Rectal smooth muscle tissue (tissue), 1 donor: ENCODE results near the gene MAP1LC3A.

Source experiments
- H3K27ac ChIP-seq: one replicate; pipeline ENCODE4 v1.7.0; 2013; ENCODE audit warnings: low read depth, low read length, inconsistent platforms
- H3K27me3 ChIP-seq: one replicate; pipeline ENCODE4 v1.7.0; 2013; ENCODE audit warnings: low read length; ENCODE audit not compliant: control insufficient read depth, insufficient read depth
- H3K36me3 ChIP-seq: one replicate; pipeline ENCODE4 v1.7.0; 2013; ENCODE audit warnings: low read length; ENCODE audit not compliant: control insufficient read depth, insufficient read depth
- H3K4me1 ChIP-seq: one replicate; pipeline ENCODE4 v1.7.0; 2013; ENCODE audit warnings: low read length; ENCODE audit not compliant: control insufficient read depth, insufficient read depth
- H3K4me3 ChIP-seq: one replicate; pipeline ENCODE4 v1.7.0; 2013; ENCODE audit warnings: low read length
- H3K9ac ChIP-seq: one replicate; pipeline ENCODE4 v1.7.0; 2013; ENCODE audit warnings: low read length

The MAP1LC3A gene

GRCh38 chr20:34543463-34544056, 15.0 kb upstream of the MAP1LC3A start:
- Histone ChIP-seq H3K4me3 (no peak overlapping the region), H3K27ac (no peak overlapping the region), H3K4me1 (no peaks in the 10 kb centered on the region), H3K27me3 (no peaks in the 10 kb centered on the region), H3K36me3 (peaks cover 10% of the 10 kb centered on the region), H3K9ac (no peak overlapping the region)

- Histone ChIP-seq H3K27ac (no peak overlapping the region), H3K27me3 (no peaks in the 10 kb centered on the region), H3K4me3 (peak overlapping the region; percentile 30), H3K36me3 (peaks cover 10% of the 10 kb centered on the region), H3K4me1 (no peaks in the 10 kb centered on the region), H3K9ac (no peak overlapping the region)
Measured at GRCh38 chr20:34544109-34544796, 14.3 kb upstream of the MAP1LC3A start.

DNA sequence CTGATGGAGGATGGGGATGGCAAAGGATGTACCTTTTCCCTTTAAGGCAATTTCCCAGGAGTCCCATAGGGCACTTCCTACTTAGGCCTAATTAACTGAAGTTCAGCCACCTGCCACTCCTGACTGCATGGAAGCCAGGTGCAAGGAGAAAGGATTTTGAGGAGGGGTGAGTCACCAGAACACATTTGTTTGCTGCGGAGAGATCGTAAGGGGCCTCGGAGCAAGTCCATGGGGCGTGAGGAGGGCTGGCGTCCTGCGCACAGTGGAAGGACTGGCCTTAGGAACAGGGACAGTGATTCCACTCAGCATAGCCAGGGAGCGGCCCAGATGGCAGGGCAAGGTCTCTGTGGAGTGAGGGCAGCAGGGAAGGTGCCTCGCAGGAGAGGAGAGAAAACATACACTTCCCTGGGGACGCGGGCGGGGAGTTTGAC, 11.8 kb upstream of the MAP1LC3A start:
- H3K27me3 ChIP-seq: no peaks in the 10 kb centered on the region
- no peak overlapping the region for H3K9ac ChIP-seq
- H3K4me3 ChIP-seq: peak overlapping the region; percentile 55
- H3K36me3 ChIP-seq: no peaks in the 10 kb centered on the region
- no peaks in the 10 kb centered on the region for H3K4me1 ChIP-seq
- H3K27ac ChIP-seq: no peak overlapping the region

DNA sequence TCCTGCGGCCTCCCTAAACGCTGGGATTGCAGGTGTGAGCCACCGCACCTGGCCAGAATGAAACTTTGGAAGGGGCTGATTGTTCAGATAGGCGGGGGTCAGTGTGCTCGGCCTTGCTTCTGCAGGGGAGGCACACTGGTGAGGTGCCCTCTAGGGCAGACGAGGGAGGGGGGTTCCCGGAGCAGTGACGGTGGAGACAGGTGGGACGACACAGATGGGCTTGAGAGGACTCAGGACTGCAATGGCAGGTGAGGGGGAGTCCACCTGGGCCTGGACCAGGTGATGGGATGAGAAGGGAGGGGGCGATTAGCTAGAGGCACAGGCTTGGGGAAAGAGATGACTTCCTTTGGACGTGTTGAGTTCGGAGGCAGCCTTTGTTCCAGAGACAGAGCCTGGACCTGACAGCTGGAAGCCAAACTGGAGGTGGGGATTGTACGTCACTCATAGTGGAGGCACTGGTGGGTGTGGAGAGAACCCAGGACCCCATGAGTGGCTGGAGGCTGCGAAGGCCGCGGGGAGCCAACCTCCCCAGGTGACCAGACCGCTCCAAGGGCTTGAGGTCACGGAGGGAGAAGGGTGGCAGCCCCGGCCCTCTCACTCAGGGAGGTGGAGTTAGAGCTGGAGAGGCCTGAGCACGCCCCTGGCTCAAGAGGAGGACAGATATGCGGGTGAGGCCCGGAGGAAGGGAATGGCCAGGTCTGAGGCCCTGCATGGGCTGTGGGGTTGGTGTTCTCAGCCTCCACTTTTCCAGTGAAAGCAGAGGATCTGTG, 10.5 kb upstream of the MAP1LC3A start:
- H3K9ac ChIP-seq: no peak overlapping the region
- no peaks in the 10 kb centered on the region for H3K27me3 ChIP-seq

DNA sequence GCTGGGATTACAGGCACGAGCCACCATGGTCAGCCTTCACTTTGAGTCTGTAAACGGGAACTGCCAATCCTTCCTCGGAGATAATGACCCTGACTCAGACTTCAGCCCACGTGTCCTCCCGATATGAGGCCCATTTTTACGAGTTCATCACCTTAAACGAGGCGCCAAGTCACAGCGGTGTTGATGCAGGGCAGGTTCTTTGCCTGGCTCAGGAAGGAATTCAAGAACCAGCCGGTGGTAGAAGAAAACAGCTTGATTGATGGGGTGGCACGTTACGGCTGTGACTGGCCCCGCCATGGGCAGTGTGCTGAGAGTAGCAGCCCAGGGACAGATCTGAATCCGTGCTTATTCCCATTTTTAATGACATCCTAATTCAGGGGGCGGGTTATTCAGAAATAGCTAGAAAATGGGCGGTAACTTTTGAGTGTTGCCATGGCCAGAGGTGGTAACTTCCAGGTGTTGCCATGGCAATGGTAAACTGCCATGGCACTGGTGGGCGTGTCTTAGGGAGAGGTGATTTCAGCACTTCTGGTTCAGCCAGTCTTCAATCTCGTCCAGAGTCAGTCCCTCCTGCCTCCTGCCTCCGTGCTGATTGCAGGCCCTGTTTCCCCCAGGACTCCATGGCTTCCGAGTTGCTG, 9.1 kb upstream of the MAP1LC3A start:
- no peak overlapping the region for H3K9ac ChIP-seq

More for the DNA sequence above, 10.5 kb upstream of the MAP1LC3A start:
- Histone ChIP-seq H3K36me3 (no peaks in the 10 kb centered on the region), H3K4me1 (no peaks in the 10 kb centered on the region), H3K4me3 (no peak overlapping the region), H3K27ac (no peak overlapping the region)

DNA sequence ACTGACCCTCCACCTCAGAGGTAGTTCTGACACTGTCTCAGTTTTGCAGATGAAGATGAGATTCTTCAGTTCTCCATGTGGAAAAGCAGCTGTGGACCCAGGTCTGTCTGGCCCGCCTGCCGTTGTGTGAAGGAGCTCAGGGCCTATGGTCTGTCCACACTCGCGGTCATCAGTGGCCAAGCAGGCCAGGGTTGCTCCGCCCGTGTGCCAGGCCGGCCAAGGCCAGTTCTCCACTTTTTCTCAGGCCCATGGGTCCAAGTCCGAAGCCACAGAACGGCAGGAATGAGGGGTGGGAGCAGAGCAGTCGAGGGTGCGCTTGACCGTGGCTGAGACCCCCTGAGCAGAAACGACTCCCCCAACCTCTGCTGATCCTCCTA, 8.6 kb upstream of the MAP1LC3A start:
- H3K27ac ChIP-seq: no peak overlapping the region
- no peak overlapping the region for H3K4me3 ChIP-seq
- H3K4me1 ChIP-seq: no peaks in the 10 kb centered on the region
- no peaks in the 10 kb centered on the region for H3K27me3 ChIP-seq
- H3K36me3 ChIP-seq: no peaks in the 10 kb centered on the region
- no peak overlapping the region for H3K9ac ChIP-seq

More for the DNA sequence above, 9.1 kb upstream of the MAP1LC3A start:
- Histone ChIP-seq H3K4me1 (no peaks in the 10 kb centered on the region), H3K27ac (no peak overlapping the region), H3K4me3 (no peak overlapping the region), H3K27me3 (no peaks in the 10 kb centered on the region), H3K36me3 (no peaks in the 10 kb centered on the region)

DNA sequence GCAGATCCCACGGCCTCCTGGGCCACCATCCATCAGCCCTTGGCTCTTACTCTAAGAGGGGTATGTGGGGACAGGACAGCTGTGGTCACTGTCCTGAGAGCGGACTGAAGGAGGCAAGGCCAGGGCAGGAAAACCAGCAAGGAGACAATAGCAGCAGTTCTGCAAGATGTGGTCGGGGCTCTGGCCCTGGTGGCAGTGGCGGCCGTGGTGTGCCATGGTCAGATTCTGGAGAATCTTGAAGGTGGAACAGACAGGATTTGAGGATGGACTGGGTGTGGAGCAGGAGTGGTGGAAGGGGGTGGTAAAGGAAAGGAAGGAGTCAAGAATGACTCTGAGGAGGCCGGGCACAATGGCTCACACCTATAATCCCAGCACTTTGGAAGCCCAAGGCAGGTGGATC, 5.9 kb upstream of the MAP1LC3A start:
- Histone ChIP-seq H3K36me3 (no peaks in the 10 kb centered on the region), H3K4me1 (no peaks in the 10 kb centered on the region), H3K27ac (no peak overlapping the region), H3K9ac (no peak overlapping the region), H3K4me3 (no peak overlapping the region), H3K27me3 (no peaks in the 10 kb centered on the region)

DNA sequence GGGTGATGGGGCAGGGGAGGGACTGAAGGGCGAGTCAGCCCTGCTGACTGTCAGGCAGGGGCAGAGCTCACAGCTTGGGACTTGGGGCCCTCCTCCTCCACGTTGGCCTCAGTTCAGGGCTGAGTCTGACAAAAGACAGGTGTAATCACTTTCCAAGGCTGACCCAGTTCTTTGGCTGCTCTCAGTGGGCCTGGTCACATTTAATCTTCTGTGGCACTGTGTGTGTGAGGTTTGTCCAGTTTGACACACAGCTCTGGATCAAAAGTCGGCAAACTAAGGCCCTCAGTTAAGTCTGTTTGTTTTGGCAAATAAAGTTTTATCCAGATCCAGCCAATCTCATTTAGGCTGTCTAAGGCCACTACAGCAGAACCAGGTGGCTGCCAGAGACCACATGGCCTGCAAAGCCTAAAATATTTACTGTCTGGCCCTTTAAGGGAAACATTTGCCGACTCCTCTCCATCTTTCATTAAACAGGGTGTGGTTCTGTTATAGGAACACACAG, 5.1 kb upstream of the MAP1LC3A start:
- H3K27ac ChIP-seq: peak overlapping the region; percentile 8

DNA sequence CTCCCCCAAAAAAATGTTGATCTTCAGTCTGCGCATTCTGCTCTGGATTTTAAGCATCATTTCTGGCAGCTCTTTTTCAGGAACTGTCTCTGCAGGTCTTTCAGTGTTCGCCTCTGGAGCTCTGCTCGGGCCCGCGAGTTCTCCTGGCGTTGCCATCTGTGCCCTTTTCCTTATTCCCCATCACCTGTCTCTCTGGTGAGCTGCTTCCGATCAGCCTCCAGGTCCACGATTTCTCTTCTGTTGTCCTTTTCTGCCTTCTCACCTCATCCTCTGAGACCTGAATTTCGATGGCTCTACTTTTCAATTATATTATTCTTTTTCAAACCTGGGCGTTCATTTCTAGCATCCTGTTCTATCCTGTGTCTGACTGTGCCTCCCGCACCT, 590 bp upstream of the MAP1LC3A start:
- Histone ChIP-seq H3K36me3 (no peaks in the 10 kb centered on the region), H3K4me3 (peak overlapping the region; percentile 81), H3K27me3 (no peaks in the 10 kb centered on the region), H3K27ac (peak overlapping the region; percentile 81), H3K4me1 (no peaks in the 10 kb centered on the region), H3K9ac (peak overlapping the region; percentile 66)

More for the DNA sequence above, 5.1 kb upstream of the MAP1LC3A start:
- no peak overlapping the region for H3K4me3 ChIP-seq
- no peaks in the 10 kb centered on the region for H3K36me3 ChIP-seq
- H3K9ac ChIP-seq: no peak overlapping the region
- no peaks in the 10 kb centered on the region for H3K27me3 ChIP-seq
- H3K4me1 ChIP-seq: no peaks in the 10 kb centered on the region

DNA sequence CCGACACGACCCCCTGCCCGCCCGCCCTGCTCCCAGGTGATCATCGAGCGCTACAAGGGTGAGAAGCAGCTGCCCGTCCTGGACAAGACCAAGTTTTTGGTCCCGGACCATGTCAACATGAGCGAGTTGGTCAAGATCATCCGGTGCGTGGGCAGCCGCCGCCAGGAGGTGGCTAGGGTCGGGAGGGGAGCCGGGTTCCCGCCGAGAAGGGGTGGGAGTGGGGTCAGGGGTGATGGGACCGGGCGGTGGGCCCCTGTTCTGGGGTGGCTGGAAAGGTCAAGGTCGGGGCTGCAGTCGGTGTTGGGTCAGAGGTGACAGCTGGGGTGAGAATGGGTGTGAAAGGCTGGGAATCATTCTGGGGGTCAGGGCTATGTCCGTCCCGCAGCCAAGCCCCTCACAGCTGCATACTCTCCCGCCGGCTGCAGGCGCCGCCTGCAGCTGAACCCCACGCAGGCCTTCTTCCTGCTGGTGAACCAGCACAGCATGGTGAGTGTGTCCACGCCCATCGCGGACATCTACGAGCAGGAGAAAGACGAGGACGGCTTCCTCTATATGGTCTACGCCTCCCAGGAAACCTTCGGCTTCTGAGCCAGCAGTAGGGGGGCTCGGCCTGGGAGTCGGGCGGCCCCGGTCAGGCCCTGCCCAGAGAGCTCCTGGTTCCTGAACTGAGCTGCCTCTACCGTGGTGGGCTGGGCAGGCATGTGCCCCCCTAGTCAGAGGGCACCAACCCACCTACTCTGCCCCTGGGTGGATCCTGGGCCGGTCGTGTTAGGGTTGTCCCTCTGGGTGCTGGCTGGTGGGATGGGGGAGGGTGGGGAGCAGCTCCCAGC, 1.0 kb downstream of the MAP1LC3A start:
- Histone ChIP-seq H3K27me3 (no peaks in the 10 kb centered on the region), H3K27ac (peak overlapping the region; percentile 90), H3K4me3 (peak overlapping the region; percentile 1), H3K4me1 (no peaks in the 10 kb centered on the region), H3K9ac (no peak overlapping the region), H3K36me3 (no peaks in the 10 kb centered on the region)

GRCh38 chr20:34560141-34560523, 1.6 kb downstream of the MAP1LC3A start:
- Histone ChIP-seq H3K27me3 (no peaks in the 10 kb centered on the region), H3K4me1 (no peaks in the 10 kb centered on the region), H3K36me3 (no peaks in the 10 kb centered on the region), H3K4me3 (no peak overlapping the region), H3K9ac (no peak overlapping the region), H3K27ac (no peak overlapping the region)
